Measurements from ENCODE around the gene RASSF10.
"Not testable (repeated sequence)": the region's sequence is repeated elsewhere in the genome, so short reads cannot be mapped to it uniquely, and the experiment has no call there.

Gene RASSF10

GRCh38 chr11:13026722-13027121, 17.6 kb downstream of the RASSF10 start:
- no peak for DNase-seq (ENCODE audit: low read depth)

DNA sequence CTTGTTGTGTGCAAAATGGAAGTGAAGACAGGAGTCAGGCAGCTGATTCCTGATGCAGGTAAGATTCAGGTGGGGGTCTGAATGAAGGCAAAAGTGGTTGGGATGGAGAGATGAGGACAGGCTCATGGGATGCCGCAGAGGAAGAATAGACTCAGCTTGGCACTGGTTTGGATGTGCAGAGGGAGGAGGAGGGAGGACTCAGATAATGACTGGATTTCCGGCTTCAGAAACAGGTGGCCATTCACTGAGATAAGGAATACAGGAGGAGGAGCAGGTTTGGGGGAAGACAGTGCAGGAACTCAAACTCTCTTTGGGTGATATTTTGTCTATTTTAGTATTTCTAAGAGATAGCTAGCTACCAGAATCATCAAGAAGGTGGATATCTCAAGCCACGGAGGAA, 19.2 kb downstream of the RASSF10 start:
- no peak for DNase-seq (ENCODE audit: low read depth)

DNA sequence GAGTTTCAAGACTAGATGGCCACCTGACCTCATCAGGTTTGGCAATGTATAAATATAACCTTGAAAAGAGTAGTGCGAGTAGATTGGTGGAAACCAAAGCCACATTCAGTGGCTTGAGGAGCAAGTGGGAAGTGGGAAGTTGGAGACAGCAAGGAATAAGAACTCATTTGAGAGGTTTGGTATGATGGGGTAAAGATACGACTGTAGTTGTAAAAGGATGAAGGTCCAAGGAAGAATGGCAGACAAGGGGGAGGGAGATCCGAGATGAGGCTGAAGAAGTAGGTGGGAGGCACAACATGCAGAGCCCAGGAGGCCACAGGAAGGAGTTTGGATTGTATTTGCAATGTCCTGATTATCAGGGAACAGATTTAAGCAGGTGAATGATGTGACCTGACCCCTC, 20.8 kb downstream of the RASSF10 start:
- DNase-seq (ENCODE audit: low read depth): no peak

DNA sequence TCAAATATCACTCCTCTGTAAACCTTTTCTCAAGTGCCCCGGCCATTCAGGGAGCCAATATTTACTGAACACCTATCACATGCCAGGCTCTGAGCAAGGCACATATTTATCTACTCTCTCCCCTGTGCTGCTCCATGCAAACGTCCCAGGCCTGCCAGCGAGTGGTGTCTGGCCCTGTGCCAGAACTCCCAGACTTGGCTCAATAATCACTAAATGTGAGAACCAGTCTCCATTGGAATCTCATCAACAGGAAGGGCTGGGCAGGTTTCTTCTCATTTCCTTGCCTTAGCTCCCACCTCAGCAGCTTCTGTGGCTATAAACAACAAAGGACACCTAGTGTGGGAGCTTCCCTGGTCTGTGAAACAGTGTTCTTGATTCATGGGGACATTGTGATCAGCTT, 21.7 kb downstream of the RASSF10 start:
- no peak for DNase-seq (ENCODE audit: low read depth)

DNA sequence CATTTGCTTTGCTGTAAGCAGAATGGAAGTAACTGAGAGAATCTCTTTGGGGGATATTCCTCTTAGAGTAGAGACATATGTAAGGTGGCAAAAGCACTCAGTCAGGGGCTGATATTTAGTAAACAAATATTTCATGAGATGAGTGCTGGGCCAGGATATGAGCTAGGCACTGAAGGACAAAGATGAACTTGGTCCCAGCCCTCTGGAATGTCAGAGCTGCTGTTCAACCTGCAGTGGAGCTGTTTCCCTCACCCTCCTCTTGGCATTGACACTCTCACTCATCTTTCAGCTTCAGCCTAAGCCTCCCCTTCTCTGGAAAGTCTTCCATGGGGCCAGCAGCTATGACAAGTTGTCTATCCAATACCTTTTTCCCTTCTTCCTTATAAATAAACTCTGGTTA, 22.2 kb downstream of the RASSF10 start:
- DNase-seq (ENCODE audit: low read depth): no peak

DNA sequence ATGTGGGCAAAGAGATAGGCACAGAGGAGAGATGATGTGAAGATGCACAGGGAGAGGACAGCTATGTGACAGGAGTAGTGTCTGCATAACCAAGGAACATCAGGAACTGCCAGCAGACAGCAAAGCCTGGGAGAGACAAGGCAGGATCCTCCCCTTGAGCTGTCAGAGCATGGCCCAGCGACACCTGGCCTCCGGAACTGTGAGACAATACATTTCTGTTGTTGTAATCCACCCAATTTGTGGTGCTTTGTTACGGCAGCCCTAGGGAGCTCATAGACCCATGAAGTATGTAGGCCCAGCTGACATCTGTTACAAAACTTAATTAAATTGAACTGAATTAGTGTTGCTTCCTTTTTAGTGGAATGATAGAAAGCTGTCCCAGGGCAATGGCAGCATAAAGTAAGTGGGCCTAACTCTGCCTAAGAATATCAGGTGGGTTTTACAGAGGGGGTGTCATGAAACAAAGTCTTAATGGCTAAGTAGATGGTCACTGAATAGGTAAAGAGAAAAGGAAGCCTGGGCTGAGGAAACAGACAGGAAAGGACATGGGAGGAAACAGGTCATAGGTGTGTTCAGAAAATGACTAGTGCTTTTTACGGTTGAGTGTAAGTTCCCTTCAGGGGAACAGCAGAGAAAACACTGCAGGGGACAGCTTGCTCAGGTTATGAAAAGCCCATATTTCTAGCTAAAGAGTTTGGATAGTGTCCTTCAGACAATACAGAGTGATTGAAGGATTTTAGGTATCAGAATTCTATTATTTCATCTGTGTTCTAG, 24.8 kb downstream of the RASSF10 start:
- DNase-seq (ENCODE audit: low read depth): no peak

DNA sequence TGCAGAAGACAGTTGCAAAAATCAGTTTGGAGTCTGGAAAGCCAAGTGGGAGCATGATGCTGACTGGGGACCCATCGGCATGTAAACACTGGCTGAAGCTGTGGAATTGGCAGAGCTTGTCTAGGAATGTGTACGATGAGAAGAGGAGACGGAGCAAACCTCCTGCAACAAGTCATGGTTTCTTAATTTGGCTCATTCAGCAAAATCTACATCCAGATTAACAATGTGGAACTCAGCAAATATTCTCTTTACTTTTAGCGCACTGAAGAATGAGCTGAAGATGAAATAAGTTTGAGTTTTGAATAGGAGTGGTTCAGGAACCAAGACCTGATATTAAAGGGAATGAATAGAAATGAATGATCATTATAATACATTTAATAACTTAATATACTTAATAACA, 26.6 kb downstream of the RASSF10 start:
- no peak for DNase-seq (ENCODE audit: low read depth)

GRCh38 chr11:13036235-13036634, 27.1 kb downstream of the RASSF10 start:
- no peak for DNase-seq (ENCODE audit: low read depth)

DNA sequence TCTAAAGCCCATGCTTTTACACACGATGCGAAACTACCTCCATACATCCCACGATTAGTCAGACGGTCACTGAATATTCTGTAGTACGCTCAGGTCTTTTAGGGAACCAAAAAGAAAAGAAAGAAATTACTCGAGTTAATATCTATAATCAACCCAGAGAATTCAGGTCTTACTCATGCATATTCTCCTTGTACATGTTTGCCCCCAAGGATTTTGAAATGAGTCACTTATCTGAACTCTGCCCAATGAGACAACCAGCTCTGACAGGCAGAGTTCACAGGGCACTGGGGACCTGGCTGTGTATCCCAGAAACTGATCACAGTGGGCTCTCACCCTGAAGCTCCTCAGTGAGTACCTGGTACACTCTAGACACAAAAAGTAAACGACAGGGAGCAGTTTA, 29.2 kb downstream of the RASSF10 start:
- no peak for DNase-seq (ENCODE audit: low read depth)

DNA sequence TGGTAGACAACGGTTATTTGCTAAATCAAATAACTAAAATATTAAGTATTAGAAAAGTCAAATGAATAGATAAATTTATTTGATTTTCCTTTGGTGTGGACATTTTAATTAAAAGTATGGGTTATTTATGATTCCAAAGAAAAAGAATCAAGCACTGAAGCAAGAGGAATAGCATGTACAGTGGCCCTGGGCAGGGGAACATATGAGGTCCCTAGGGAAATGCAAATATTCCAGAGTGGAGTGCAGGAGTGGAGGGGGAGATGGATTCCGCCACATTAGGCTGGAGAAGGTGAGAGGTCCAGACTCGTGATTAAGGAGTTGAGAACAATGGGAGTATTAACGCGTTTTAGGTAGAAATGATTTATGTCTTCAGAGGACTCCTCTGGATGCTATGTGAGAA, 30.0 kb downstream of the RASSF10 start:
- DNase-seq (ENCODE audit: low read depth): no peak

- DNase-seq (ENCODE audit: low read depth): no peak
These were observed 31.9 kb downstream of the RASSF10 start for GRCh38 chr11:13040969-13041561.

- DNase-seq (ENCODE audit: low read depth): no peak
These were observed 33.8 kb downstream of the RASSF10 start for GRCh38 chr11:13042873-13043342.

DNA sequence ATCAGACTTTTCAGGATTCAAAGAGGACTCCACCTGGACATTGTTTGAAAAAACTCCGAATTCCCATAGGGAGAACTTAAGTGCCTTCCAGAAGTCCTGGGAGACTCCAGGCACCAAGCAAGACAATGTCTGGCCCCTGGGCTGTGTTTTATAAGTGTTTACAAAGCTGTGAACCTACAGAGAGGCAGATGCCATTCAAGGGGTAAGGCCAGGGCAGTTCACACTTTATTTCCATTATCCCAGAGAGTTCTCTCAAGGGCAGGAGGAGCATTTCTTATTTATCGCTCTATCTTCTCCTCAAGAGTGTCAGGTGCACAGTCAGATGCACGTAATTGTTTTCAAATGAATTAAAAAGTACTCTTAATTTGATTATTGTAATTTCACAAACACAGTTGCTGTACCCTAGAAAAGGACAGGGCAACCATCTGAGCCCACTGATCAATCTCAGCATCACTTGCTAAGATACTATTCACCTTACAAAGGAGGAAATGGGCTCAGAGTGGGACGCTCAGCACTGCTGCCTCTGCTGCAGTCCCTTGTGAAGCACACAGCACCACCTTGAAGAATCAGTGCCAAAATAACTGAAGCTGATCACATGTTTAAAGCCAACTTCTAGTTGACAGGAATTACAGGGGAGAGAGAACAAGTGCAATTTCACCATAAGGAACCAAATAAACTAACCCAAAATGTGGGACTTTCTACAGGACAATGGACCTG, 35.0 kb downstream of the RASSF10 start:
- DNase-seq (ENCODE audit: low read depth): no peak

- not testable (repeated sequence) for DNase-seq (ENCODE audit: low read depth)
These were observed 36.0 kb downstream of the RASSF10 start for GRCh38 chr11:13045089-13045488.

DNA sequence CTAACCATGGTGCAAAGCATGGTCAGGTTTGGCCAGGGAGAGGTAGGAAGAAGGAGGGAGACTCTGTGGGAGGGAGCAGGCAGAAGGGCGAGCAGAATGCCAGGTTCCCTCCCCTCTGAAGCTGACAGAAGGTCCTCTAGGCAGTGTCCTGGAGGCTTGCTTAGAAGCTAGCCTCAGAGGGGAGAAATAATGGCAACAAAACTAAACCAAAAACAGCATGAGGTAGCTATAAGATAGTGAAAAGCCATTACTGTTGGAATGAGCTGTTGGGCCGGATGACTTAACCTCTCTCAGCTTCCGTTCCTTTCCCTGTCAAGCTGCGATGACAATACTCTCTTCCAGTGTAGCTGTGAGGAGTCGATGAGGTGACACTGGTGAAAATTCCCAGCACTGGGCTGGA, 36.6 kb downstream of the RASSF10 start:
- DNase-seq (ENCODE audit: low read depth): no peak

- DNase-seq (ENCODE audit: low read depth): no peak
These were observed 37.8 kb downstream of the RASSF10 start for GRCh38 chr11:13046637-13047570.

GRCh38 chr11:13047884-13048283, 38.8 kb downstream of the RASSF10 start:
- no peak for DNase-seq (ENCODE audit: low read depth)

DNA sequence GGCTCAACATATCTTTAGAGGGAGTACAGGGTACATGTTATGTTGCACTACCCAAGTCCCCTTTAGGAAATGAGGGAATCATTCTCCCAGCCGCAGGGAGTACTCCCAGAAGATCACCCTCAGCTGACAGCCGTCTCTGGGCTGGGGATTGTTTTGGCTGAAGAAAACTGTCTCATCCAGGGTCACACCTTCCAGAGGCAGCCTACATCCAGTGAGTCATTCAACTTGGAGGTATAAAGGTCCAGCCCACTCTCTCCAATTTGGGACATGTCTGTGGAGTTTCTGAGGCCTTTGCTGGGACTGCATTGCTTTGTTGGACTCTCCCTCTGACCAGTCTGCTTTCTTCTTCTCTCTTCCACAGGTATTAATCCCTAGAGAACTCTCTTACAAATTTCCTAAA, 42.1 kb downstream of the RASSF10 start:
- DNase-seq (ENCODE audit: low read depth): no peak

GRCh38 chr11:13052130-13052571, 43.0 kb downstream of the RASSF10 start:
- no peak for DNase-seq (ENCODE audit: low read depth)

- DNase-seq (ENCODE audit: low read depth): no peak
These were observed 44.3 kb downstream of the RASSF10 start for GRCh38 chr11:13053255-13053917.

DNA sequence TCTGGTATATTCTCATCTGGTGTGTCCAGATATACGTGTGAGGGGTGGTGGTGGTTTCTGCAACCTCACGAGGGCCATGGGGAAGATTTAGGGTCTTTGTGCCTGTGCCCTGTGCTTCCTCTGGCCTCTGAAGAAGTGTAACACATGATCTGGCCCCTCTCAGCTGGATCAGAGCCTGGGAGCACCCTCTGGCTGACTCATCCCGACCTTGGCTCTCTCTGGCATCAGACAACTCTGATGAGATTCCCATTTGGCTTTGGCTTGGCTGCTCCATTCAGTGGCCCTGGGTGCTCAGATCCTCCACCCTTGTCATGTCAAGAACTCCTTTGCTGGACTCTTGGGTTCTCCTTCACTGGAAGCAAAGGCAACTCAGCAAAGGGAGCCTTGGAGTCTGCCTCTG, 45.2 kb downstream of the RASSF10 start:
- no peak for DNase-seq (ENCODE audit: low read depth)
